SK-N-SH (cell line): ENCODE results near the gene LSM10. TPM values are rescaled to one million over a fixed set of nuclear protein-coding genes. Genes with fewer than 3 reads are reported as not detected.
A peak's percentile ranks its signal among the peaks of the same experiment; 100 is the strongest.

ENCODE experiments used
- CTCF ChIA-PET: fragments of 300-600, 350-600 bp; formaldehyde crosslinking; extraction: SDS; loops from one replicate; lab custom pipeline; 2021; lab: Yijun Ruan, JAX
- POLR2A ChIA-PET: fragments of 350-600 bp; sonication (Branson Sonifier 250); formaldehyde crosslinking; extraction: SDS; loops from one replicate; lab custom pipeline; 2020; ENCODE audit warnings: antibody characterized with exemption, inconsistent platforms; lab: Yijun Ruan, JAX
- DNase-seq: peaks from one replicate; pipeline ENCODE4 v3.0.0; 2012
- H2AFZ ChIP-seq: fragments of 200-600 bp; sonication (generic); 2 replicates; pipeline ENCODE4 v1.8.1; 2016; ENCODE audit warnings: antibody characterized with exemption, mild to moderate bottlenecking, low read depth
- H3F3A ChIP-seq: fragments of 200-600 bp; sonication (generic); replicated peaks from 2 replicates; pipeline ENCODE3; 2016; ENCODE audit warnings: antibody characterized with exemption, mild to moderate bottlenecking; ENCODE audit not compliant: insufficient read depth
- H3K27ac ChIP-seq, 2 experiments: fragments of 200-500 bp in 1 of 2; fragments of 200-600 bp in 1 of 2; sonication (Bioruptor generic) in 1 of 2; sonication (generic), shearing (Covaris generic) in 1 of 2; 2 replicates each; pipeline versions ENCODE4 v1.5.1 to v1.6.1; 2014 to 2016; ENCODE audit warnings: low read depth in 2 of 2, inconsistent platforms in 1 of 2, low read length in 1 of 2, mild to moderate bottlenecking in 1 of 2, mixed read lengths in 1 of 2
- H3K27me3 ChIP-seq: fragments of 200-600 bp; sonication (generic), shearing (Covaris generic); 2 replicates; pipeline ENCODE4 v1.6.1; 2016; ENCODE audit warnings: mixed run types; ENCODE audit not compliant: insufficient read depth
- H3K36me3 ChIP-seq, 2 experiments: fragments of 200-500 bp in 1 of 2; fragments of 200-600 bp in 1 of 2; sonication (Bioruptor generic) in 1 of 2; sonication (generic) in 1 of 2; replicated peaks in 1 of 2; 2 replicates each; pipeline versions ENCODE3 to v1.5.1; 2014 to 2016; ENCODE audit warnings: low read length in 1 of 2, mild to moderate bottlenecking in 1 of 2; ENCODE audit not compliant: insufficient read depth in 2 of 2, control insufficient read depth in 1 of 2
- H3K4me1 ChIP-seq, 2 experiments: fragments of 200-500 bp in 1 of 2; fragments of 200-600 bp in 1 of 2; sonication (Bioruptor generic) in 1 of 2; sonication (generic), shearing (Covaris generic) in 1 of 2; 2 replicates each; pipeline versions ENCODE4 v1.5.1 to v1.6.1; 2014 to 2016; ENCODE audit warnings: low read depth in 1 of 2, low read length in 1 of 2, mixed run types in 1 of 2; ENCODE audit not compliant: insufficient read depth in 2 of 2, control insufficient read depth in 1 of 2
- H3K4me2 ChIP-seq: fragments of 200-600 bp; sonication (generic), shearing (Covaris generic); 2 replicates; pipeline ENCODE4 v1.6.1; 2017; ENCODE audit warnings: mixed run types
- H3K4me3 ChIP-seq, 2 experiments: fragments of 200-500 bp in 1 of 2; fragments of 200-600 bp in 1 of 2; sonication (Bioruptor generic) in 1 of 2; sonication (generic), shearing (Covaris generic) in 1 of 2; 2 replicates each; pipeline versions ENCODE4 v1.5.1 to v1.8.1; 2014 to 2016; ENCODE audit warnings: low read depth in 2 of 2, inconsistent platforms in 1 of 2, low read length in 1 of 2, mild to moderate bottlenecking in 1 of 2, mixed read lengths in 1 of 2, moderate library complexity in 1 of 2
- H3K79me2 ChIP-seq: fragments of 200-600 bp; sonication (generic); 2 replicates; pipeline ENCODE4 v1.8.1; 2017; ENCODE audit warnings: mild to moderate bottlenecking; ENCODE audit not compliant: insufficient read depth
- H3K9ac ChIP-seq: fragments of 200-600 bp; sonication (generic); 2 replicates; pipeline ENCODE4 v1.6.1; 2017; ENCODE audit warnings: mixed run types
- H3K9me2 ChIP-seq: fragments of 200-600 bp; sonication (generic); 2 replicates; pipeline ENCODE4 v1.6.1; 2017; ENCODE audit warnings: mixed run types
- H3K9me3 ChIP-seq: fragments of 200-600 bp; sonication (generic); 2 replicates; pipeline ENCODE4 v1.6.1; 2017; ENCODE audit warnings: mixed run types, mild to moderate bottlenecking, moderate library complexity
- H4K20me1 ChIP-seq: fragments of 200-600 bp; sonication (generic); 2 replicates; pipeline ENCODE4 v1.6.1; 2017; ENCODE audit warnings: mild to moderate bottlenecking, mixed run types; ENCODE audit not compliant: insufficient read depth
- CHD2 ChIP-seq: fragments of 150-350 bp; IDR thresholded peaks from 2 replicates; pipeline ENCODE4 v1.6.1; 2018; ENCODE audit warnings: low read length; ENCODE audit not compliant: partially characterized antibody
- EZH2phosphoT487 ChIP-seq: fragments of 200-600 bp; sonication (generic); IDR thresholded peaks from 2 replicates; pipeline ENCODE4 v1.6.1; 2017; ENCODE audit warnings: low read depth, mixed run types, mild to moderate bottlenecking, antibody characterized with exemption, moderate library complexity, borderline replicate concordance
- FOSL2 ChIP-seq: IDR thresholded peaks from 2 replicates; pipeline ENCODE4 v1.4.0; 2012; ENCODE audit warnings: low read depth, mild to moderate bottlenecking, moderate library complexity, borderline replicate concordance
- FOXJ3 ChIP-seq: sonication (generic); formaldehyde crosslinking; IDR thresholded peaks from 2 replicates; pipeline ENCODE4 v1.5.1; 2020; ENCODE audit warnings: mild to moderate bottlenecking, missing genetic modification reagents
- GABPA ChIP-seq: IDR thresholded peaks from 2 replicates; pipeline ENCODE4 v1.4.0; 2012; ENCODE audit warnings: low read depth, mild to moderate bottlenecking
- JUND ChIP-seq: IDR thresholded peaks from 2 replicates; pipeline ENCODE4 v1.4.0; 2012
- MAX ChIP-seq: IDR thresholded peaks from 2 replicates; pipeline ENCODE4 v1.4.0; 2012; ENCODE audit warnings: low read depth
- MXI1 ChIP-seq: IDR thresholded peaks from 2 replicates; pipeline ENCODE4 v1.6.1; 2012; ENCODE audit warnings: mild to moderate bottlenecking, low read depth, low read length, improper control_type of control experiment
- NFIC ChIP-seq: IDR thresholded peaks from 2 replicates; pipeline ENCODE4 v1.4.0; 2012; ENCODE audit warnings: borderline replicate concordance
- RCOR1 ChIP-seq: fragments of 150-350 bp; IDR thresholded peaks from 2 replicates; pipeline ENCODE4 v1.6.1; 2017; ENCODE audit warnings: antibody characterized with exemption, low read length
- TEAD4 ChIP-seq: IDR thresholded peaks from 2 replicates; pipeline ENCODE4 v1.4.0; 2012; ENCODE audit warnings: mild to moderate bottlenecking, borderline replicate concordance; ENCODE audit not compliant: insufficient read depth
- USF1 ChIP-seq: IDR thresholded peaks from 2 replicates; pipeline ENCODE4 v1.4.0; 2012; ENCODE audit warnings: low read depth, borderline replicate concordance
- WGBS: methylation state at CpG from one replicate; pipeline ENCODE4 v1.1.6; 2017; ENCODE audit warnings: low lambda C conversion rate; 5-methylcytosine and 5-hydroxymethylcytosine counted together
- polyA plus RNA-seq, 3 experiments: library from polyadenylated mRNA; depleted of rRNA; stranded (reverse); fragments of >200 nt; gene quantifications; 2 replicates each; pipeline ENCODE4 v1.2.3, GENCODE V29; 2012
- TF ChIP-seq, protein P1 (sequence below): fragments of 150-350 bp; IDR thresholded peaks from 2 replicates; pipeline ENCODE4 v1.6.1; 2017; ENCODE audit warnings: antibody characterized with exemption, low read length, low read depth, borderline replicate concordance
- TF ChIP-seq, protein P2 (sequence below): IDR thresholded peaks from 2 replicates; pipeline ENCODE4 v1.4.0; 2012; ENCODE audit warnings: low read depth, borderline replicate concordance

Gene LSM10
- polyA plus RNA-seq, 1 of the 3 experiments (the other 2 are of a cell fraction), result 96.8 TPM

- POLR2A ChIA-PET, result no interaction called here
- H3K9me2 ChIP-seq, result no peaks in the 10 kb centered on the region
- WGBS, result 97% methylated on average over 2 of the region's 2 CpGs
These were observed 7.3 kb downstream of the LSM10 start for GRCh38 chr1:36390411-36390810.

GRCh38 chr1:36389999-36390398, 7.7 kb downstream of the LSM10 start:
- H3K36me3 ChIP-seq, result peaks cover 23 to 24% of the 10 kb centered on the region in 2 experiments
- no peaks in the 10 kb centered on the region for H3K27me3 ChIP-seq
- no peak for DNase-seq
- peaks cover 21% of the 10 kb centered on the region for H3K79me2 ChIP-seq
- H3F3A ChIP-seq, result peaks cover 26% of the 10 kb centered on the region
- TF ChIP-seq MXI1, result no peak
- no peak for TF ChIP-seq USF1
- no peak for TF ChIP-seq JUND
- TF ChIP-seq GABPA, result no peak
- no peak for TF ChIP-seq RCOR1
- H3K4me1 ChIP-seq, result peaks cover 16 to 17% of the 10 kb centered on the region in 2 experiments
- H3K9me3 ChIP-seq, result no peaks in the 10 kb centered on the region
- H3K4me3 ChIP-seq, result no peak overlapping the region
- no peaks in the 10 kb centered on the region for H3K9me2 ChIP-seq
- H3K4me2 ChIP-seq, result no peak overlapping the region
- H2AFZ ChIP-seq, result no peak overlapping the region
- peak overlapping the region in 1 of 2 experiments; percentile 99; a peak in 1 of 4 replicates for H3K27ac ChIP-seq
- no peak overlapping the region for H3K9ac ChIP-seq
- peaks cover under 1% of the 10 kb centered on the region; the same call in 1 of the 2 replicates for H4K20me1 ChIP-seq
- CTCF ChIA-PET, result interaction anchor here (2.0 to 2.7 kb wide), 2 partner anchors 47 to 241 kb away, joined by 7 to 9 read pairs; partner anchors contain the start of gene TRAPPC3
- WGBS, result 100% methylated on average over 1 of the region's 1 CpG
- POLR2A ChIA-PET, result no interaction called here

More at GRCh38 chr1:36390411-36390810, 7.3 kb downstream of the LSM10 start:
- Histone ChIP-seq H3K27me3 (no peaks in the 10 kb centered on the region), H3K9me3 (no peaks in the 10 kb centered on the region), H4K20me1 (no peaks in the 10 kb centered on the region), H3K79me2 (peaks cover 20% of the 10 kb centered on the region; the same call in 1 of the 2 replicates), H3K27ac (0 out of 4 replicates have a peak overlapping the region, but pooled peaks of 1 of the 2 experiments have one; percentile 99), H3K4me2 (no peak overlapping the region), H3K4me1 (peaks cover 16 to 17% of the 10 kb centered on the region in 2 experiments), H3K9ac (no peak overlapping the region), H3F3A (peaks cover 26% of the 10 kb centered on the region), H3K4me3 (no peak overlapping the region), H3K36me3 (peaks cover 23 to 24% of the 10 kb centered on the region in 2 experiments), H2AFZ (no peak overlapping the region)
- no peak for DNase-seq
- CTCF ChIA-PET, result interaction anchor here (2.0 to 2.7 kb wide), 2 partner anchors 48 to 241 kb away, joined by 7 to 9 read pairs; partner anchors contain the start of gene TRAPPC3
- TF ChIP-seq FOSL2, result no peak

GRCh38 chr1:36389261-36389660, 8.4 kb downstream of the LSM10 start:
- H3K9me3 ChIP-seq, result no peaks in the 10 kb centered on the region
- ChIA-PET POLR2A (no interaction called here), CTCF (interaction anchor here (0.8 to 2.7 kb wide), 4 partner anchors 32 to 240 kb away, joined by 3 to 9 read pairs (median 5); partner anchors contain the start of gene TRAPPC3)
- H4K20me1 ChIP-seq, result peaks cover 8% of the 10 kb centered on the region
- H3K79me2 ChIP-seq, result peaks cover 23% of the 10 kb centered on the region
- peaks cover 20 to 22% of the 10 kb centered on the region in 2 experiments for H3K4me1 ChIP-seq
- no peaks in the 10 kb centered on the region for H3K27me3 ChIP-seq
- H3K9ac ChIP-seq, result no peak overlapping the region
- DNase-seq, result no peak
- no peak overlapping the region for H3K4me3 ChIP-seq
- WGBS, result 74% methylated on average over 2 of the region's 2 CpGs
- H3F3A ChIP-seq, result peaks cover 26% of the 10 kb centered on the region
- peaks cover 23 to 24% of the 10 kb centered on the region in 2 experiments for H3K36me3 ChIP-seq
- no peaks in the 10 kb centered on the region for H3K9me2 ChIP-seq
- H3K27ac ChIP-seq, result peak overlapping the region; percentile 24 to 99; a peak in 3 of 4 replicates
- H3K4me2 ChIP-seq, result peak overlapping the region; percentile 2; the same call in 1 of the 2 replicates
- no peak overlapping the region for H2AFZ ChIP-seq
- TF ChIP-seq NFIC, result no peak
- no peak for TF ChIP-seq CHD2
- TF ChIP-seq GABPA, result no peak
- no peak for TF ChIP-seq USF1
- TF ChIP-seq FOXJ3 (CRISPR knock-in tag), result no peak
- TF ChIP-seq, protein P1, sequence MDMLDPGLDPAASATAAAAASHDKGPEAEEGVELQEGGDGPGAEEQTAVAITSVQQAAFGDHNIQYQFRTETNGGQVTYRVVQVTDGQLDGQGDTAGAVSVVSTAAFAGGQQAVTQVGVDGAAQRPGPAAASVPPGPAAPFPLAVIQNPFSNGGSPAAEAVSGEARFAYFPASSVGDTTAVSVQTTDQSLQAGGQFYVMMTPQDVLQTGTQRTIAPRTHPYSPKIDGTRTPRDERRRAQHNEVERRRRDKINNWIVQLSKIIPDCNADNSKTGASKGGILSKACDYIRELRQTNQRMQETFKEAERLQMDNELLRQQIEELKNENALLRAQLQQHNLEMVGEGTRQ, result no peak
- TF ChIP-seq EZH2phosphoT487, result no peak
- TF ChIP-seq JUND, result no peak
- no peak for TF ChIP-seq MAX
- TF ChIP-seq TEAD4, result no peak
- TF ChIP-seq MXI1, result no peak
- TF ChIP-seq, protein P2, sequence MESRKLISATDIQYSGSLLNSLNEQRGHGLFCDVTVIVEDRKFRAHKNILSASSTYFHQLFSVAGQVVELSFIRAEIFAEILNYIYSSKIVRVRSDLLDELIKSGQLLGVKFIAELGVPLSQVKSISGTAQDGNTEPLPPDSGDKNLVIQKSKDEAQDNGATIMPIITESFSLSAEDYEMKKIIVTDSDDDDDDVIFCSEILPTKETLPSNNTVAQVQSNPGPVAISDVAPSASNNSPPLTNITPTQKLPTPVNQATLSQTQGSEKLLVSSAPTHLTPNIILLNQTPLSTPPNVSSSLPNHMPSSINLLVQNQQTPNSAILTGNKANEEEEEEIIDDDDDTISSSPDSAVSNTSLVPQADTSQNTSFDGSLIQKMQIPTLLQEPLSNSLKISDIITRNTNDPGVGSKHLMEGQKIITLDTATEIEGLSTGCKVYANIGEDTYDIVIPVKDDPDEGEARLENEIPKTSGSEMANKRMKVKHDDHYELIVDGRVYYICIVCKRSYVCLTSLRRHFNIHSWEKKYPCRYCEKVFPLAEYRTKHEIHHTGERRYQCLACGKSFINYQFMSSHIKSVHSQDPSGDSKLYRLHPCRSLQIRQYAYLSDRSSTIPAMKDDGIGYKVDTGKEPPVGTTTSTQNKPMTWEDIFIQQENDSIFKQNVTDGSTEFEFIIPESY, result no peak
